Stimulated activated CD4-positive, alpha-beta T cell treated with anti-CD3 and anti-CD28 coated beads, Interleukin-15, amount 100 ng/mL, for 1 hour (primary cell): ENCODE measurements around the gene USP21.

ENCODE experiments used
- DNase-seq, 2 donors: peaks; one replicate each; pipeline ENCODE4 v3.0.0-alpha.2; 2020; ENCODE audit warnings: low read depth in 1 of 2, low spot score in 1 of 2

The USP21 gene

DNA sequence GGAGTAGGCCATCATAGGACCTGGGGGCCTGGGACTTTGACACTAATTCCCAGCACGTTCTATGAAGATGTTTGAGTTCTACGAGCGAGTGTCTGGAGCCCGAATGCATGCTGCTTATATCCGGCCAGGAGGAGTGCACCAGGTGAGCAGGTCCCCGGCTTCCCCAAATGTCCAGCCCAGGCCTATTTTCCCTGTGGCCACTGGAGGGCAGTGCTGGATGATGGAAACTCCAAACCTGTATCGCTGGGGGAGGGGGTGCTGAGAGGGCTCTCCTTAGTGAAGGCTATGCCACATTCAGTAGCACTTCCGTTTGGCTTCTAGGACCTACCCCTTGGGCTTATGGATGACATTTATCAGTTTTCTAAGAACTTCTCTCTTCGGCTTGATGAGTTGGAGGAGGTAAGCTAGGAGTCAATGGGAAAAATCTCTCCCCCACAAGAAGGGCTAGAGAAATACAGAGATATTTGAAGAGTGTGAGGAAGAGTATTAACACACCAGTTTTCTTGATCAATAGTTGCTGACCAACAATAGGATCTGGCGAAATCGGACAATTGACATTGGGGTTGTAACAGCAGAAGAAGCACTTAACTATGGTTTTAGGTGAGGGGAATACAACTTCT lies 50.6 kb downstream of the USP21 start:
- peak; percentile 42 to 50 for DNase-seq

DNA sequence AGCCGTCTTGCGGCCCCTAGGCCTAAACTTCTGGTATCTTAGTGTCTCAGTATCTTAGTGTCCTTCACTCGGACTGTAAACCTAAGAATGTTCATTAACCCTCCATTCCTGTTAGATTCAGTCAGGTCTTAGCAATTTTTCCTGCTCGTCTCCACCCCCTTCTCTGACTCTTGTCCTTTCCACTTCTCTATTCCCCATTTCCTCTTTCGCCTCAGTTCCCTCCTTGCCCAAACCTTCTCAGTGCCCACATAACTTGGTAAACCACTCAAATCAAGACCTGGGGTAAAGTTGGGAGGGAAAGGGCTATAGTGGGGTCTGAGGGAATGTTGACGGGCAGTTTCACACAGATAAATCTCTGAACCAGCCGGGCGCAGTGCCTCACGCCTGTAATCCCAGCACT lies 55.1 kb downstream of the USP21 start:
- no peak for DNase-seq

DNA sequence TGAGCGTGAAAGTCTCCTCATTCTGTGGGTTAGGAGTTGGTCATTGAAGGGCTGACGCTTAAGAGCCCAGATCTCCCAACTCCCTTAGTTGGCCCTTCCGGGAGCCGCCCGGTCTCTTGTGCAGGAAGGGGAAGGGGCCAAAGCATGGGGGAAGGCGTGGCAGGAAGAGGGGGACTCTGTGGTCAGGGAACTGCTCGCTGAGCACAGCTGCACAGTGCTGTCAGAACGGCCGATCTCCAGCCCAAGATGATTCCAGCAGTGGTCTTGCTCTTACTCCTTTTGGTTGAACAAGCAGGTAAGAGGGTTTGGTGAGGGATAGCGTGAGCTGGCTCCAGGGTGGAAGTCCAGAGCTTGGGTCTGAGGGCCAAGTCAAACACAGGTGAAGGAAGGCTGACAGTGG lies 55.8 kb downstream of the USP21 start, which contains the start of gene FCER1G:
Gene FCER1G, plus strand, starts transcription at position 220 of the 400 bp plus-strand sequence. Its CDS starts 27 bp downstream, at position 247.
- no peak for DNase-seq
